ENCODE measurements around the gene NTM. TPM values are rescaled to one million over a fixed set of nuclear protein-coding genes. Genes with fewer than 3 reads are reported as not detected.

The NTM gene
- total RNA-seq, 2 donors from 2014 or later = not detected

DNA sequence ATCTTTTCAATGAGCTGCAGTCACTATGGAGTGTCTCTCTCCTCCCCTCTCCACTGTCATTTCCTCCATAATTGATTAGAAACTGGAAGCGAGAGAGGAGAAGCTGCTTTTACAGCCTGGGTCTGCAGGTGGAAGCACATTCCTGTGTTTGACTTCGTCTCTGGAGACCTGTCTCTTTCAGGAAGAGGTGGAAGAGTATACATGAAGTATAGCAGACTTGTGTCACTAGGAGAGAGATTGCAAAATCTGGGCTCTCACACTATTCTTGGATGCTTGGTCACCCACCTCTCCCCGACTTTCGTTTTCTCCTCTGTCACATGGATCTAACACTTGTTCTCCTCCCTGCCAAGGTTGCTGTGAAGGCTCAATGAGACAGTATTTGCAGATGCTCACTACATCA is 323.3 kb downstream of the NTM start:
- H3K36me3 ChIP-seq = no peaks in the 10 kb centered on the region
- ATAC-seq (ENCODE audit: insufficient number of reproducible peaks, low FRiP score, low read depth) (no peak), DNase-seq (ENCODE audit: low spot score) (no peak)
- H3K4me3 ChIP-seq = no peak overlapping the region
- no peaks in the 10 kb centered on the region for H3K4me1 ChIP-seq (ENCODE audit: control insufficient read depth in 1 of 2, low read depth in 2 of 2)
- TF ChIP-seq, protein P1, sequence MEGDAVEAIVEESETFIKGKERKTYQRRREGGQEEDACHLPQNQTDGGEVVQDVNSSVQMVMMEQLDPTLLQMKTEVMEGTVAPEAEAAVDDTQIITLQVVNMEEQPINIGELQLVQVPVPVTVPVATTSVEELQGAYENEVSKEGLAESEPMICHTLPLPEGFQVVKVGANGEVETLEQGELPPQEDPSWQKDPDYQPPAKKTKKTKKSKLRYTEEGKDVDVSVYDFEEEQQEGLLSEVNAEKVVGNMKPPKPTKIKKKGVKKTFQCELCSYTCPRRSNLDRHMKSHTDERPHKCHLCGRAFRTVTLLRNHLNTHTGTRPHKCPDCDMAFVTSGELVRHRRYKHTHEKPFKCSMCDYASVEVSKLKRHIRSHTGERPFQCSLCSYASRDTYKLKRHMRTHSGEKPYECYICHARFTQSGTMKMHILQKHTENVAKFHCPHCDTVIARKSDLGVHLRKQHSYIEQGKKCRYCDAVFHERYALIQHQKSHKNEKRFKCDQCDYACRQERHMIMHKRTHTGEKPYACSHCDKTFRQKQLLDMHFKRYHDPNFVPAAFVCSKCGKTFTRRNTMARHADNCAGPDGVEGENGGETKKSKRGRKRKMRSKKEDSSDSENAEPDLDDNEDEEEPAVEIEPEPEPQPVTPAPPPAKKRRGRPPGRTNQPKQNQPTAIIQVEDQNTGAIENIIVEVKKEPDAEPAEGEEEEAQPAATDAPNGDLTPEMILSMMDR (IDR thresholded peaks at IDR 0.05) = no peak
- no peaks in the 10 kb centered on the region for H3K9me3 ChIP-seq
- no peak overlapping the region for H3K27ac ChIP-seq
- no peaks in the 10 kb centered on the region for H3K27me3 ChIP-seq (replicated peaks; ENCODE audit: insufficient read depth)

DNA sequence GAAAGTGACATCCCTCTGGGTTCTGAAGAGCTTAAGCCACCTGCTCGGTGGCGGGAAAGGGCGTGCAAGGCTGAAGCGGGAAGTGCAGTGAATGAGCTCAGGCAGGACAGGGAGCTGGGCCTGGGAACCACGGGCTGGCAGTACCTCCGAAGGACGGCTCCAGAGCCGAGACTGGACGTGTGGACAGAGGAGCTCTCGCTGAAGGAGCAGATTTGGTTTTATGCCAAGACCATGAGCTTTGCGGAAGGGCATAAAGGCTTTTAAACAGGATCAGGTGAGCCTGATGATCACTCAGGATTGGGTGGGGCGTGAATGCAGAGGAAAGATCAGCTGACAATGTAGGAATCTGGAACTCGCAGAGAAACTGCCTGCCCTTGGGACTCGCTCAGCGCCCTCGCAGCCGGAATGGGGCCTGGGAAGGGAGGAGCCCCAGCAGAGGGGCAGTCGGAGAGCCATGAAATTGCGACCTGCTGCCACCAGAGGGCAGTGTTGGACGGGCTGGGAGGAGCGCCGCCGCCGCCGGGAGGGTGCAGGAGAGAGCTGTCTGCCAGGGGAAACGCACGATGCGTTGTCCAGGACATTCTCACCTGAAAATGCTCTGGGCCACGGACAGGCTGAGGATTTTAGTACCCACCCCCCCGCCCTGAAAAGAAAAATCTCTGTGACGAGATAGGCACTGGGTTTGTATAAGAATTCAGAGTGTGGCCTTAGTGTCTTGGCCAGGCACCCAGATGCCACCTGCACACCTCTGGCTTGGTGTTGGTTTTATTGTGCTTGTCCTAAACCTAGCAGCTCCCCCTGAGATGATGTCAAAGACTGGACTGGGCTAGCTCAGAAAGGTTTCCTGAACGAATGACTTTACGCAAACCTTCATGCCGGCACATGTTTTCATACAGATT is 324.4 kb downstream of the NTM start:
- ATAC-seq (ENCODE audit: insufficient number of reproducible peaks, low FRiP score, low read depth) (peak; percentile 64), DNase-seq (ENCODE audit: low spot score) (peak; percentile 33)
- H3K27ac ChIP-seq = no peak overlapping the region
- H3K4me3 ChIP-seq = peak overlapping the region; percentile 40
- TF ChIP-seq, protein P1 (IDR thresholded peaks at IDR 0.05) = peak; percentile 96
- H3K9me3 ChIP-seq = no peaks in the 10 kb centered on the region
- no peaks in the 10 kb centered on the region for H3K27me3 ChIP-seq (replicated peaks; ENCODE audit: insufficient read depth)
- no peaks in the 10 kb centered on the region for H3K4me1 ChIP-seq (ENCODE audit: control insufficient read depth in 1 of 2, low read depth in 2 of 2)
- no peaks in the 10 kb centered on the region for H3K36me3 ChIP-seq

DNA sequence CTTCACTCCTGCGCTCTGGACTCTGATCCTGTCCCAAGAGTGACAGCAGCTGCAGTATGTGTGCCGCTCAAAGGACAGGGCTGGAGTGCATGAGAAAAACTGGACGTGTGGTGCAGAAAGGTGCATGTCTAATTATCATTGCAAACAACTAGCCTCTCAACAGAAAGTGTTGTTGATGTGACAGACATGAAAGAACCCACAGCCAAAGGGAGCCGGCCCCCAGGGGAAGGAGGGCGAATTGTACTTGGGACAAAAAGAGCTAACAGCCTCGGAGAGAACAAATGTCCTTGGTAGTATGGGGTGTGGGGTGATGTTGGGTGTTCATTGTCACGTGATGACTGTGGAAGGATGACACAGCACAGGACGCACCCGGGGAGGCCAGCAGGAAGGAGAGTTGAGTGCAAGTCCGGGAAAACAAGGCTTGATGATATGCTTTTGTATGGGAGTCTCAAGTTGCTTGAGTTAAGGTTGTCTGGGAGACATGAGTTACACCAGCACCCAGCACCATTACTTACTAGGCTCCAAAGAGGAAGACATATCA is 325.5 kb downstream of the NTM start:
- TF ChIP-seq, protein P1 (IDR thresholded peaks at IDR 0.05) = no peak
- Histone ChIP-seq H3K9me3 (no peaks in the 10 kb centered on the region), H3K36me3 (no peaks in the 10 kb centered on the region), H3K27me3 (replicated peaks; ENCODE audit: insufficient read depth) (no peaks in the 10 kb centered on the region), H3K4me1 (ENCODE audit: control insufficient read depth in 1 of 2, low read depth in 2 of 2) (no peaks in the 10 kb centered on the region), H3K4me3 (no peak overlapping the region), H3K27ac (no peak overlapping the region)
- ATAC-seq (ENCODE audit: insufficient number of reproducible peaks, low FRiP score, low read depth) (no peak), DNase-seq (ENCODE audit: low spot score) (no peak)

DNA sequence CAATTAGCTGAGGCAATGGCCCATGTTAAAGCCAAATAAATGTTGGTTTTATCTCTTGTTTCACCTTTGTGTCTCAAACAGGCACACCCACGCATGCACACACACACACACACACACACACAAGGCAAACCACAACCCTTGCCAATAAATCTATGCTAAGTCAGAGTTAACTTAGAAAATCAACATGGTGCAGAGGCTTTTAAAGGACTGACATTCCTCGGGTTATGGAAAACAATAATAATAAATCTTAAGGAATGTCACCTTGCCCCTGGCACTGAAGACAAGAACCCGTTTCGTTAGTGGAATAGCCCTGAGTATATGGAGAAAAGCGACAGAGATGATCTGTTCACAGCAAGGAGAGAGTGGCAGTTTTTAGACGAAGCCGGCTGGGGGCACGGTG is 326.3 kb downstream of the NTM start:
- Histone ChIP-seq H3K4me3 (no peak overlapping the region), H3K4me1 (ENCODE audit: control insufficient read depth in 1 of 2, low read depth in 2 of 2) (no peaks in the 10 kb centered on the region), H3K27ac (no peak overlapping the region), H3K36me3 (no peaks in the 10 kb centered on the region), H3K27me3 (replicated peaks; ENCODE audit: insufficient read depth) (no peaks in the 10 kb centered on the region), H3K9me3 (no peaks in the 10 kb centered on the region)
- DNase-seq (ENCODE audit: low spot score) (no peak), ATAC-seq (ENCODE audit: insufficient number of reproducible peaks, low FRiP score, low read depth) (no peak)
- TF ChIP-seq, protein P1 (IDR thresholded peaks at IDR 0.05) = no peak

DNA sequence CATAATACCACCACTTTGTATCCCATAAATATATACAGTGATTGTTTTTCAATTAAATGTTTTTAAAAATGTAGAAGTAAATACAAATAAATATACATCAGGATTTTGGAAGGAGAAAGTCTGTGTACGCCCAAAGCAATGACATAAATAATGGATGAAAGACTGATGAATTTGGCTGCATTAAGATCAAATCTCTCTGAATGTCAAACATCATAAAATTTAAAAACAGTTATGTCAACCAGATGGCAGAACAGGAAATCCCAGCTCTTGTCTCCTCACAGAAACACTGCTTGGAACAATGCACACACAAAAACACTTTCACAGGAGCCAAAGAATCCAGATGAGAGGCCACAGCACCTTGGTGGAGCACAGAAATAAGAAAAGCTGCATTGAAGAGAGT is 332.9 kb downstream of the NTM start:
- no peak overlapping the region for H3K27ac ChIP-seq
- no peaks in the 10 kb centered on the region for H3K4me1 ChIP-seq (ENCODE audit: control insufficient read depth in 1 of 2, low read depth in 2 of 2)
- no peak for ATAC-seq (ENCODE audit: insufficient number of reproducible peaks, low FRiP score, low read depth)
- no peaks in the 10 kb centered on the region for H3K36me3 ChIP-seq
- H3K27me3 ChIP-seq (replicated peaks; ENCODE audit: insufficient read depth) = no peaks in the 10 kb centered on the region
- DNase-seq (ENCODE audit: low spot score) = no peak
- TF ChIP-seq, protein P1 (IDR thresholded peaks at IDR 0.05) = no peak
- no peak overlapping the region for H3K4me3 ChIP-seq
- H3K9me3 ChIP-seq = peaks cover 6% of the 10 kb centered on the region
